OCI-LY1 (cell line): ENCODE measurements around the gene CSMD2.

Experiments
- CTCF ChIP-seq: fragments of 200-600 bp; sonication (generic), shearing (Covaris generic); IDR thresholded peaks from 2 replicates; pipeline ENCODE4 v1.5.1; 2017; ENCODE audit warnings: mild to moderate bottlenecking, antibody characterized with exemption, low read length, moderate library complexity, mixed read lengths
- EZH2 ChIP-seq: fragments of 200-600 bp; sonication (generic), shearing (Covaris generic); IDR thresholded peaks from 2 replicates; pipeline ENCODE4 v1.8.0; 2017; ENCODE audit warnings: borderline replicate concordance, mixed run types, mild to moderate bottlenecking, antibody characterized with exemption, low read length, moderate library complexity, mixed read lengths

GRCh38 chr1:34132161-34132420 is 32.9 kb downstream of the CSMD2 start:
- TF ChIP-seq CTCF, result no peak
- no peak for TF ChIP-seq EZH2
